Memory B cell (primary cell): ENCODE data around the gene PPP4R3B.

Experiments
- ATAC-seq: fragments of 150-1000 bp; cut with Tn5 transposase; 2 replicates; pipeline ENCODE4 v1.10.0; 2021; ENCODE audit warnings: low read depth, mild to moderate bottlenecking, moderate library complexity
- DNase-seq, 2 donors: peaks; one replicate each; pipeline ENCODE4 v3.0.0; 2022; ENCODE audit warnings: low spot score in 2 of 2
- H3K27ac Mint-ChIP-seq: one replicate; pipeline ENCODE4 v1.8.0; 2022; ENCODE audit warnings: mild to moderate bottlenecking, moderate library complexity, mixed read lengths
- H3K27me3 Mint-ChIP-seq: one replicate; pipeline ENCODE4 v1.8.0; 2022; ENCODE audit warnings: mixed read lengths
- H3K36me3 Mint-ChIP-seq: one replicate; pipeline ENCODE4 v1.8.0; 2022; ENCODE audit warnings: mild to moderate bottlenecking, mixed read lengths
- H3K4me1 Mint-ChIP-seq: one replicate; pipeline ENCODE4 v1.8.0; 2022; ENCODE audit warnings: mixed read lengths
- H3K4me3 Mint-ChIP-seq: one replicate; pipeline ENCODE4 v1.8.0; 2022; ENCODE audit warnings: mild to moderate bottlenecking, moderate library complexity, mixed read lengths
- H3K9me3 Mint-ChIP-seq: one replicate; pipeline ENCODE4 v1.8.0; 2022; ENCODE audit warnings: mixed read lengths

The PPP4R3B gene

DNA sequence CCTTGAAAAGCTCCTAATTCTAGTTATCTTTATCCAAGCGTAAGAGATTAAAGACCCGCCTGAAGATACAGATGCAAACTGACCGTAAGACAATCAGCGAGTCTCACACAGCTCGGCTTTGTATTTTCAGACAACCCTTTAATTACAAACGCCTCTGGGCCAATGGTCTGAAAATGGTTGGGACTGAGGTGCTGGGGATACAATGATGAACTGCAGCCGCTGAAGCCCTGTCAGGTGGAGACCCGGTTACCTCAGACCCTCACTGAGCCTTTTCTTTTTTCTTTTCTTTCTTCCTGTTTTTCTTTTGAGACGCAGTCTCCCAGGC lies 98.6 kb downstream of the PPP4R3B start:
- H3K36me3 Mint-ChIP-seq: no peaks in the 10 kb centered on the region
- peaks cover 6% of the 10 kb centered on the region for H3K4me1 Mint-ChIP-seq
- H3K9me3 Mint-ChIP-seq: no peaks in the 10 kb centered on the region
- peak overlapping the region; percentile 98 for H3K27ac Mint-ChIP-seq
- ATAC-seq: peak; percentile 9
- peak overlapping the region; percentile 97 for H3K4me3 Mint-ChIP-seq
- no peaks in the 10 kb centered on the region for H3K27me3 Mint-ChIP-seq
- no peak for DNase-seq

DNA sequence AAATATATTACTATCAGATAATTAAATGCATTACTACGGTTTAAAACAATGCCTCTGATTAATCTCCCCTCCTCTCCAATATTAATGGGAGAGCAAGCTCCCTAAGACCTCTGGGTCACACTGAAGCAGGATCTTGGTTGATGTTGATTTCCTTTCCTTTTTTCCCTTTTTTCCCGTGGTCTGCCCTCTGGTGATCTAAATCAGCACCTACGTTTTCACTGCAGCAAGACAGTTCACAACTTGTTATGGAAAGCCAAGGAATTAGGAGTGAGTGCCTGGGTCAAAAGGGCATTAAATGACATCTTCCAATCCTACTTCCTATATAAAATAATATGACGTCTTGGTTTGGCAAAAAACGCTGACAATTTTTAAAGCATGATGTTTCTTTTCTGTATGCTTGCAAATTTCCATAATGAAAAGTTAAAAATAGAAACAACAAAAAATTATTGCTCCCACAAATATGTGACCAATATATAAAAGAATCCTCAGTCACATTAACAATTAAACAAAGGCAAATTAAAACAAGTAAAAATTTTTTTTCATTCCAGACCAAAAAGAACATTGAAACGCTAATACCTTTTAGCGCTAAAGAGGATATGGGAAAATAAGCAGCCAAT lies 105.8 kb downstream of the PPP4R3B start:
- H3K27ac Mint-ChIP-seq: no peak overlapping the region
- H3K9me3 Mint-ChIP-seq: no peaks in the 10 kb centered on the region
- H3K4me1 Mint-ChIP-seq: no peaks in the 10 kb centered on the region
- H3K27me3 Mint-ChIP-seq: peaks cover 1% of the 10 kb centered on the region
- ATAC-seq: no peak
- H3K36me3 Mint-ChIP-seq: no peaks in the 10 kb centered on the region
- no peak for DNase-seq
- H3K4me3 Mint-ChIP-seq: no peak overlapping the region

DNA sequence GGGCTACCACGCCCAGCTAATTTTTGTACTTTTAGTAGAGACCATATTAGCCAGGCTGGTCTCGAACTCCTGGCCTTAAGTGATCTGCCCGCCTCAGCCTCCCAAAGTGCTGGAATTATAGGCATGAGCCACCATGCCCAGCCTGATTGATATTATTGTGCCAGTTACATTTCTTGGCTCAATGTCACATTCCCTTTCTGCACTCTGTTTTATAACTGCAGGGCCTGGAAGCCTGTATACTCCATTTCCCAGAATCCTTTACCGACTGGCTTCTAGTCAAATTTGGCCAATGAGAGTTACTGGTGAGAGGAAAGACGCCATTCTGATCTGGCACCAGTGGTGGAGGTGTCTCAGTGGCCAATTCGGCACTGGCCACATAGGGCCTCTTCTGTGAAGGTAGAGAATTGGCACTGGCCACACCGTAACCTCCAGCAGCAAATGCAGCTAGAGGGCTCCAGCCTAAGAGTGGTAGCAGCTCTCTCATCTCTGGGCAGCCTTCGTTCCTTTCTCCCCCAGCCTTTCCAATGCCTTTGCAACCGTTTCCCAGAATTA lies 114.8 kb downstream of the PPP4R3B start:
- H3K4me3 Mint-ChIP-seq: no peak overlapping the region
- H3K27ac Mint-ChIP-seq: no peak overlapping the region

DNA sequence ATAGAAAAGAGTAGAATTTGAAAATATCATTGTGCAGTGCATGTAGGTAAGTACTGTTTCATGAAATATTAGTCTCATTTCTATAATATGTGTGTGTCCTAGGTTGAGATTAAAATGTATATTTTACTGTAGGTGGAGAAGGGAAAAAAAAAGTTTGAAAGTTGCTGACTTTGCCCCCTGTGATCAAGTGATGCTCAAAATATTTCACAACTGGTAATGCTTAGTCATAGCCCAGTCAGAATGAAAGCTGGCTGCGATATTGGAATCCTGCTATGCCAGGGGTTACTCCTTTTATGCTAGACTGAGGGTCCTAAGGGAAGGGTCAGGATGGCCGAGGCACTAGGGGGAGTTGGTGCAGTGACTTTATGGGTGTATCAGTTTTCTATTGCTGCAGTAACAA lies 117.4 kb downstream of the PPP4R3B start:
- Mint-ChIP-seq H3K4me3 (no peak overlapping the region), H3K4me1 (no peaks in the 10 kb centered on the region), H3K27me3 (peaks cover 4% of the 10 kb centered on the region), H3K36me3 (no peaks in the 10 kb centered on the region), H3K9me3 (no peaks in the 10 kb centered on the region), H3K27ac (no peak overlapping the region)
- no peak for DNase-seq
- ATAC-seq: no peak

More for the DNA sequence above, 114.8 kb downstream of the PPP4R3B start:
- H3K9me3 Mint-ChIP-seq: no peaks in the 10 kb centered on the region
- no peaks in the 10 kb centered on the region for H3K27me3 Mint-ChIP-seq
- no peaks in the 10 kb centered on the region for H3K36me3 Mint-ChIP-seq
- DNase-seq (no peak), ATAC-seq (no peak)
- no peaks in the 10 kb centered on the region for H3K4me1 Mint-ChIP-seq

DNA sequence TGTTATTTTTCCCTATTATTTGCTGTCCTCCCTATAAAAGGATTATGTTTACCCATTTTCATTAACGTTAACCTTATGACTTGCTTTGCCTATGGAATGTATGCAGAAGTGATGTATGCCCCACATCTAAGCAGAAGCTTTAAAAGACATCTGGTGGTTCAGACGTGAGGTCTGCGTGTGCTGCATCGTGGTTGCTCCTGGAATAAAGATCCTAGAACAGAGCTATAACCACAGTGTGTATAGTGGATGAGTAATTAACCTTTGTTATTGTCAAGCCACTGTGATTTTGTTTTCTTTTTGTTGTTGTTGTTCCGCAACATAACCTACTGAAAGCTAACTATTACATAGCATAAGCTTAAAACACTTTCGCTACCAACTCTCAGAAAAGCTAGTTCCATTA lies 118.8 kb downstream of the PPP4R3B start:
- no peak overlapping the region for H3K4me3 Mint-ChIP-seq
- H3K9me3 Mint-ChIP-seq: no peaks in the 10 kb centered on the region
- no peak for ATAC-seq
- no peak overlapping the region for H3K27ac Mint-ChIP-seq
- DNase-seq: no peak
- H3K27me3 Mint-ChIP-seq: peaks cover 4% of the 10 kb centered on the region
- no peaks in the 10 kb centered on the region for H3K36me3 Mint-ChIP-seq
- no peaks in the 10 kb centered on the region for H3K4me1 Mint-ChIP-seq
